Progenitor cell of endocrine pancreas (in vitro differentiated cells): ENCODE measurements around the gene OXCT2. TPM values are rescaled to one million over a fixed set of nuclear protein-coding genes. Genes with fewer than 3 reads are reported as not detected.
"Not testable (repeated sequence)": the region's sequence is repeated elsewhere in the genome, so short reads cannot be mapped to it uniquely, and the experiment has no call there.

Experiments
- DNase-seq: peaks from one replicate; pipeline ENCODE4 v3.0.0; 2021; ENCODE audit warnings: low spot score; ENCODE audit not compliant: unreplicated experiment
- H3K27ac Mint-ChIP-seq: 2 replicates; pipeline ENCODE4 v1.8.0; 2021; ENCODE audit warnings: mild to moderate bottlenecking, moderate library complexity, mixed read lengths
- H3K27me3 Mint-ChIP-seq: 2 replicates; pipeline ENCODE4 v1.8.0; 2021; ENCODE audit warnings: mixed read lengths
- H3K36me3 Mint-ChIP-seq: 2 replicates; pipeline ENCODE4 v1.8.0; 2022; ENCODE audit warnings: mixed read lengths; ENCODE audit not compliant: insufficient read depth
- H3K4me1 Mint-ChIP-seq: 2 replicates; pipeline ENCODE4 v1.8.0; 2021; ENCODE audit warnings: low read depth, mixed read lengths
- H3K4me3 Mint-ChIP-seq: 2 replicates; pipeline ENCODE4 v1.8.0; 2021; ENCODE audit warnings: low read depth, mild to moderate bottlenecking, moderate library complexity, mixed read lengths
- H3K9me3 Mint-ChIP-seq: 2 replicates; pipeline ENCODE4 v1.8.0; 2021; ENCODE audit warnings: low read depth, mixed read lengths
- CTCF ChIP-seq: fragments of 200-600 bp; sonication (generic); IDR thresholded peaks from one replicate; pipeline ENCODE4 v1.5.0; 2021; ENCODE audit warnings: antibody characterized with exemption, mild to moderate bottlenecking; ENCODE audit not compliant: unreplicated experiment
- total RNA-seq: library from RNA; stranded (reverse); gene quantifications from 2 replicates; pipeline ENCODE4 v1.2.1, GENCODE V29; 2021

The OXCT2 gene
- total RNA-seq, 1 donor from 2014 or later, result not detected

- Mint-ChIP-seq H3K27ac (no peak overlapping the region), H3K4me1 (no peaks in the 10 kb centered on the region), H3K36me3 (no peaks in the 10 kb centered on the region), H3K9me3 (no peaks in the 10 kb centered on the region), H3K4me3 (no peak overlapping the region), H3K27me3 (peaks cover 30% of the 10 kb centered on the region)
- DNase-seq, result no peak
- no peak for TF ChIP-seq CTCF
These were observed 8.0 kb upstream of the OXCT2 start for GRCh38 chr1:39779137-39779536.

- not testable (repeated sequence) for H3K27ac Mint-ChIP-seq, DNase-seq, H3K36me3 Mint-ChIP-seq, H3K4me3 Mint-ChIP-seq, H3K9me3 Mint-ChIP-seq, H3K4me1 Mint-ChIP-seq
- peaks cover 26% of the 10 kb centered on the region for H3K27me3 Mint-ChIP-seq
These were observed 7.4 kb upstream of the OXCT2 start for GRCh38 chr1:39778463-39779099.

- H3K4me3 Mint-ChIP-seq, DNase-seq, H3K27ac Mint-ChIP-seq, H3K36me3 Mint-ChIP-seq, H3K4me1 Mint-ChIP-seq, H3K9me3 Mint-ChIP-seq: not testable (repeated sequence)
- peaks cover 19% of the 10 kb centered on the region for H3K27me3 Mint-ChIP-seq
These were observed 6.7 kb upstream of the OXCT2 start for GRCh38 chr1:39777896-39778295.

GRCh38 chr1:39777306-39777705, 6.2 kb upstream of the OXCT2 start:
- no peak overlapping the region for H3K4me3 Mint-ChIP-seq
- H3K4me1 Mint-ChIP-seq, result no peaks in the 10 kb centered on the region
- TF ChIP-seq CTCF, result no peak
- H3K9me3 Mint-ChIP-seq, result no peaks in the 10 kb centered on the region
- H3K27ac Mint-ChIP-seq, result no peak overlapping the region
- no peaks in the 10 kb centered on the region for H3K36me3 Mint-ChIP-seq
- no peak for DNase-seq
- peaks cover 17% of the 10 kb centered on the region for H3K27me3 Mint-ChIP-seq

GRCh38 chr1:39776886-39777285, 5.7 kb upstream of the OXCT2 start:
- Mint-ChIP-seq H3K27ac (no peak overlapping the region), H3K4me3 (no peak overlapping the region)
- no peak for DNase-seq

GRCh38 chr1:39776400-39776713, 5.2 kb upstream of the OXCT2 start:
- Mint-ChIP-seq H3K36me3 (no peaks in the 10 kb centered on the region), H3K27ac (no peak overlapping the region), H3K9me3 (no peaks in the 10 kb centered on the region), H3K27me3 (peaks cover 17% of the 10 kb centered on the region), H3K4me1 (no peaks in the 10 kb centered on the region), H3K4me3 (no peak overlapping the region)
- no peak for DNase-seq
- no peak for TF ChIP-seq CTCF

More at GRCh38 chr1:39776886-39777285, 5.7 kb upstream of the OXCT2 start:
- Mint-ChIP-seq H3K4me1 (no peaks in the 10 kb centered on the region), H3K9me3 (no peaks in the 10 kb centered on the region), H3K27me3 (peaks cover 17% of the 10 kb centered on the region), H3K36me3 (no peaks in the 10 kb centered on the region)
- no peak for TF ChIP-seq CTCF

- not testable (repeated sequence) for H3K4me3 Mint-ChIP-seq, H3K27ac Mint-ChIP-seq, H3K36me3 Mint-ChIP-seq, H3K4me1 Mint-ChIP-seq, DNase-seq, H3K9me3 Mint-ChIP-seq
- peaks cover 14% of the 10 kb centered on the region for H3K27me3 Mint-ChIP-seq
These were observed 4.7 kb upstream of the OXCT2 start for GRCh38 chr1:39775676-39776399.

GRCh38 chr1:39775141-39775540, 4.0 kb upstream of the OXCT2 start:
- H3K36me3 Mint-ChIP-seq, DNase-seq, H3K4me1 Mint-ChIP-seq, H3K27ac Mint-ChIP-seq, H3K4me3 Mint-ChIP-seq, H3K9me3 Mint-ChIP-seq: not testable (repeated sequence)
- peaks cover 15% of the 10 kb centered on the region for H3K27me3 Mint-ChIP-seq

- not testable (repeated sequence) for H3K9me3 Mint-ChIP-seq, H3K27ac Mint-ChIP-seq, H3K4me3 Mint-ChIP-seq, H3K4me1 Mint-ChIP-seq, DNase-seq, H3K36me3 Mint-ChIP-seq
- peaks cover 10% of the 10 kb centered on the region for H3K27me3 Mint-ChIP-seq
These were observed 2.3 kb upstream of the OXCT2 start for GRCh38 chr1:39773369-39773979.
